Ascending aorta (tissue), 2 donors: Measurements from ENCODE around the gene NEXMIF. TPM values are rescaled to one million over a fixed set of nuclear protein-coding genes. Genes with fewer than 3 reads are reported as not detected.
"Not testable (repeated sequence)": the region's sequence is repeated elsewhere in the genome, so short reads cannot be mapped to it uniquely, and the experiment has no call there.

Experiments
- DNase-seq, 2 donors: peaks; one replicate each; pipeline ENCODE4 v3.0.0-alpha.2; 2019; ENCODE audit warnings: low spot score in 2 of 2
- H3K27ac ChIP-seq, 2 donors: fragments of 200-600 bp; sonication (generic); one replicate each; pipeline ENCODE4 v1.5.1; 2016 to 2017; ENCODE audit warnings: mild to moderate bottlenecking in 1 of 2
- H3K27me3 ChIP-seq: fragments of 200-600 bp; sonication (generic); one replicate; pipeline ENCODE4 v1.5.1; 2017
- H3K36me3 ChIP-seq, 2 donors: fragments of 200-600 bp; sonication (generic); one replicate each; pipeline ENCODE4 v1.5.1; 2016
- H3K4me1 ChIP-seq, 2 donors: fragments of 200-600 bp; sonication (generic); one replicate each; pipeline ENCODE4 v1.5.1; 2016 to 2017; ENCODE audit warnings: mild to moderate bottlenecking in 1 of 2
- H3K4me3 ChIP-seq, 2 donors: fragments of 200-600 bp; sonication (generic); one replicate each; pipeline ENCODE4 v1.5.1; 2016 to 2017; ENCODE audit warnings: mild to moderate bottlenecking in 1 of 2
- H3K9me3 ChIP-seq, 2 donors: fragments of 200-600 bp; sonication (generic); one replicate each; pipeline ENCODE4 v1.5.1; 2016
- CTCF ChIP-seq, 3 experiments: fragments of 200-600 bp in 2 of 3; fragments of 450-650 bp in 1 of 3; sonication (generic) in 2 of 3; IDR thresholded peaks; one replicate each; pipeline ENCODE4 v1.5.1; 2016 to 2019; ENCODE audit warnings: antibody characterized with exemption in 3 of 3, mild to moderate bottlenecking in 1 of 3, moderate library complexity in 1 of 3
- intact Hi-C: fragments of 100-400 bp; cut with DNase I; formaldehyde crosslinking; loops from one replicate; pipeline ENCODE4 v1.15.1; 2023
- total RNA-seq: library from RNA; depleted of rRNA; stranded (reverse); fragments of >200 nt; gene quantifications from one replicate; pipeline ENCODE4 v1.1.0, GENCODE V29; 2016

NEXMIF gene
- 0.53 TPM for total RNA-seq

DNA sequence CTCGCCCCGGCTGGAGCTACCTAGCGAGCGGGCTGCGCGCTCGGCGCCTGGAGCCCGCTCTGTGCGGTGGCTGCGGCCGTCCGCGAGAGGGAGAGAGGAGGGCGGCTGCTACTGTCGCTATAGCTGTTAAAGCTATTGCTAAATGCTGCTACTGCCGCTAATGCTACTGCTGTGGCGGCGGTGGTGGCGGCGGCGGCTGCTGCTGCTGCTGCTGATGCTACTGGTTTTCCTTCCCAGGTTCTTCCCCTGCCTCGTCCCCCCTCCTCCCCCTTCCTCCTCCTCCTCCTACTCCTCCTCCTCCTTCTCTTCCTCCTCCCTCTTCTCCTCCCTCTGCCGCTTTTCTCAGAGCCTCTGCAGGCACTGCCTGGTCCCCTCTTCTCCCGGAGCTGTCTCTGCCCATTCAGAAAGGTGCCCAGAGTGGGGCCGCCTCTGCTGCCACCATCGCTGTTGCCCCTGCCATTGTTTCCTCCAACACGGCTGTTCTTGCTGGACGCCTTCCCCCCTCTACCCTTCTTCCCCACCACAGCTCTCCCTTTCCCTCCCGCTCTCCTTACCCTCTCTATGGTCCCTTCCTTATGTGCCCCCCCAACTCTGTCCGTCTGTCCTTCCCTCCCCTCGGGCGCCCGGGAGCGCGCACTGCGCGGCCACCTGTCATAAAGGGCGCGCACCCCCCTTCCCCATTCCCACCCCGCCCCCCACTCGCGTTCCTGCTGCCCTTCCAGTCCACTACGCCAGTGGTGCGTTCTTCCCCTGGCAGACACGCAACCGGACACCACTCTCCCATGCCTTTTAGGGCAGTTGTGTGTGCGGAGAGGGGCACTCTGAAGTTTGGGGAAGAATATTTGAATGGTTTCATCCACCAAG is at the start of gene NEXMIF:
Gene NEXMIF, minus strand, starts transcription at position 228 of the 864 bp plus-strand sequence.
- no peak for DNase-seq
- intact Hi-C loops, result loop anchor here (5.0 to 10.0 kb wide), 4 partner anchors 229 to 679 kb away; partner anchors contain the start of genes ABCB7 and RLIM
- peak within 1 kb of the TSS; percentile 81 to 85 for H3K27ac ChIP-seq
- no peaks in the 10 kb centered on the region for H3K9me3 ChIP-seq
- TF ChIP-seq CTCF (IDR thresholded peaks at IDR 0.05), result no peak
- H3K4me1 ChIP-seq, result no peaks in the 10 kb centered on the region
- no peaks in the 10 kb centered on the region for H3K36me3 ChIP-seq
- no peaks in the 10 kb centered on the region for H3K27me3 ChIP-seq
- H3K4me3 ChIP-seq, result peak within 1 kb of the TSS; percentile 63 to 70

DNA sequence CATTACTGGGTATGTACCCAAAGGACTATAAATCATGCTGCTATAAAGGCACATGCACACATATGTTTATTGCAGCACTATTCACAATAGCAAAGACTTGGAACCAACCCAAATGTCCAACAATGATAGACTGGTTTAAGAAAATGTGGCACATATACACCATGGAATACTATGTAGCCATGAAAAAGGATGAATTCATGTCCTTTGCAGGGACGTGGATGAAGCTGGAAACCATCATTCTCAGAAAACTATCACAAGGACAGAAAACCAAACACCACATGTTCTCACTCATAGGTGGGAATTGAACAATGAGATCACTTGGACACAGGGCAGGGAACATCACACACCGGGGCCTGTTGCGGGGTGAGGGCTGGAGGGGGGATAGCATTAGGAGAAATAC is 36.7 kb upstream of the NEXMIF start:
- not testable (repeated sequence) for H3K27ac ChIP-seq

GRCh38 chrX:74949717-74950116 is 24.5 kb upstream of the NEXMIF start:
- no peak for DNase-seq
- Histone ChIP-seq H3K36me3 (no peaks in the 10 kb centered on the region), H3K27me3 (no peaks in the 10 kb centered on the region), H3K9me3 (peaks cover 0 to 3% of the 10 kb centered on the region in 2 donors), H3K4me3 (no peak overlapping the region), H3K4me1 (no peaks in the 10 kb centered on the region), H3K27ac (no peak overlapping the region)
- intact Hi-C loops, result no loop called here
- no peak for TF ChIP-seq CTCF (IDR thresholded peaks at IDR 0.05)

More for the DNA sequence above, 36.7 kb upstream of the NEXMIF start:
- H3K36me3 ChIP-seq, H3K4me3 ChIP-seq, H3K27me3 ChIP-seq, intact Hi-C loops, H3K4me1 ChIP-seq, DNase-seq, H3K9me3 ChIP-seq: not testable (repeated sequence)

DNA sequence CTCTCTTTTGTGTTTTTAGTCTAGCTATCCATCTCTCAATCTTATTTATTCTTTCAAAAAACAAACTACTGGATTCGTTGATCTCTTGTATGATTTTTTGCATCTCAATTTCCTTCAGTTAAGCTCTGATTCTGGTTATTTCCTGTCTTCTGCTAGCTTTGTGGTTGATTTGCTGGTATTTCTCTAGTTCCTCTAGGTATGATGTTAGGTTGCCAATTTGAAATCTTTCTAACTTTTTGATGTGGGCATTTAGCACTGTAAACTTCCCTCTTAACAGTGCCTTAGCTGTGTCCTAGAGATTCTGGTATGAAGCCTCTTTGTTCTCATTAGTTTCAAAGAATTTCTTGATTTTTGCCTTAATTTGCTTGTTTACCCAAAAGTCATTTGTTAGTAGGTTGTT is 15.2 kb upstream of the NEXMIF start:
- intact Hi-C loops, result no loop called here
- Histone ChIP-seq H3K27me3 (no peaks in the 10 kb centered on the region), H3K4me3 (no peak overlapping the region), H3K27ac (no peak overlapping the region), H3K4me1 (no peaks in the 10 kb centered on the region), H3K36me3 (no peaks in the 10 kb centered on the region), H3K9me3 (peaks cover 0 to 7% of the 10 kb centered on the region in 2 donors)
- DNase-seq, result no peak
- TF ChIP-seq CTCF (IDR thresholded peaks at IDR 0.05), result no peak

- no peak for DNase-seq
- TF ChIP-seq CTCF (IDR thresholded peaks at IDR 0.05), result no peak
- Histone ChIP-seq H3K27ac (no peak overlapping the region), H3K9me3 (no peaks in the 10 kb centered on the region), H3K4me3 (no peak overlapping the region), H3K4me1 (no peaks in the 10 kb centered on the region), H3K36me3 (no peaks in the 10 kb centered on the region), H3K27me3 (no peaks in the 10 kb centered on the region)
- intact Hi-C loops, result no loop called here
These were observed 6.0 kb upstream of the NEXMIF start for GRCh38 chrX:74931214-74931613.

- H3K27me3 ChIP-seq, result no peaks in the 10 kb centered on the region
- intact Hi-C loops, result loop anchor here (5.0 to 10.0 kb wide), 4 partner anchors 230 to 680 kb away; partner anchors contain the start of genes ABCB7 and RLIM
- H3K4me1 ChIP-seq, result no peaks in the 10 kb centered on the region
- no peaks in the 10 kb centered on the region for H3K36me3 ChIP-seq
- no peak for TF ChIP-seq CTCF (IDR thresholded peaks at IDR 0.05)
- no peaks in the 10 kb centered on the region for H3K9me3 ChIP-seq
- peak overlapping the region; percentile 81 to 85 for H3K27ac ChIP-seq
- peak in 1 of 2 donors; percentile 68 for DNase-seq
- H3K4me3 ChIP-seq, result peak overlapping the region; percentile 63 to 70
These were observed 615 bp downstream of the NEXMIF start for GRCh38 chrX:74924449-74925224.
